Hepatocyte (in vitro differentiated cells): Measurements from ENCODE around the gene DIABLO. TPM values are rescaled to one million over a fixed set of nuclear protein-coding genes. Genes with fewer than 3 reads are reported as not detected.

Experiments used
- DNase-seq: peaks from one replicate; pipeline ENCODE4 v3.0.0-alpha.2; 2016; ENCODE audit warnings: low spot score
- H2AFZ ChIP-seq: fragments of 200-600 bp; sonication (generic); 2 replicates; pipeline ENCODE4 v1.6.0; 2016; ENCODE audit warnings: antibody characterized with exemption, mild to moderate bottlenecking
- H3K27ac ChIP-seq: fragments of 200-600 bp; sonication (generic); 2 replicates; pipeline ENCODE4 v1.5.1; 2016; ENCODE audit warnings: mild to moderate bottlenecking
- H3K27me3 ChIP-seq: fragments of 200-600 bp; sonication (generic); 2 replicates; pipeline ENCODE4 v1.6.1; 2016
- H3K36me3 ChIP-seq: fragments of 200-600 bp; sonication (generic); replicated peaks from 2 replicates; pipeline ENCODE4 v1.5.1; 2016; ENCODE audit warnings: low read depth; ENCODE audit not compliant: insufficient read depth
- H3K4me1 ChIP-seq: fragments of 200-600 bp; sonication (generic); 2 replicates; pipeline ENCODE4 v1.5.1; 2016; ENCODE audit warnings: mild to moderate bottlenecking, moderate library complexity; ENCODE audit not compliant: insufficient read depth
- H3K4me2 ChIP-seq: fragments of 200-600 bp; sonication (generic); 2 replicates; pipeline ENCODE4 v1.6.0; 2016
- H3K4me3 ChIP-seq: fragments of 200-600 bp; sonication (generic); 2 replicates; pipeline ENCODE4 v1.5.1; 2016; ENCODE audit warnings: mild to moderate bottlenecking
- H3K79me2 ChIP-seq: fragments of 200-600 bp; sonication (generic); 2 replicates; pipeline ENCODE4 v1.6.0; 2017; ENCODE audit warnings: mild to moderate bottlenecking
- H3K9me2 ChIP-seq: fragments of 200-600 bp; sonication (generic); replicated peaks from 2 replicates; pipeline ENCODE4 v1.6.0; 2017; ENCODE audit warnings: mild to moderate bottlenecking; ENCODE audit not compliant: insufficient read depth
- H3K9me3 ChIP-seq: fragments of 200-600 bp; sonication (generic); 2 replicates; pipeline ENCODE4 v1.5.1; 2016; ENCODE audit warnings: low read depth, mild to moderate bottlenecking
- H4K20me1 ChIP-seq: fragments of 200-600 bp; sonication (generic); 2 replicates; pipeline ENCODE4 v1.6.0; 2016; ENCODE audit warnings: mild to moderate bottlenecking; ENCODE audit not compliant: insufficient read depth, poor library complexity, severe bottlenecking
- CTCF ChIP-seq: fragments of 200-600 bp; sonication (generic); IDR thresholded peaks from 2 replicates; pipeline ENCODE4 v1.5.1; 2016; ENCODE audit warnings: antibody characterized with exemption, mild to moderate bottlenecking; ENCODE audit not compliant: poor library complexity
- EZH2 ChIP-seq: fragments of 200-600 bp; sonication (generic); IDR thresholded peaks from 2 replicates; pipeline ENCODE4 v1.6.1; 2016; ENCODE audit warnings: antibody characterized with exemption, mild to moderate bottlenecking, borderline replicate concordance
- EZH2phosphoT487 ChIP-seq: fragments of 200-600 bp; sonication (generic); IDR thresholded peaks from one replicate; pipeline ENCODE4 v1.6.1; 2018; ENCODE audit warnings: antibody characterized with exemption, mild to moderate bottlenecking, low read depth, moderate library complexity; ENCODE audit not compliant: unreplicated experiment, severe bottlenecking
- WGBS: methylation state at CpG from one replicate; pipeline ENCODE4 v1.1.6; 2016; ENCODE audit warnings: low lambda C conversion rate; ENCODE audit errors: missing lambda C conversion rate; 5-methylcytosine and 5-hydroxymethylcytosine counted together
- polyA plus RNA-seq: library from polyadenylated mRNA; unstranded; fragments of >200 nt; fragmentation: Nextera tagmentation; extraction: Ambion mirVana; gene quantifications from 2 replicates; pipeline ENCODE4 v1.2.1, GENCODE V29; 2016
- total RNA-seq: library from RNA; depleted of rRNA; stranded (reverse); fragments of >200 nt; gene quantifications from 2 replicates; pipeline ENCODE4 v1.2.3, GENCODE V29; 2014

The DIABLO gene
- total and polyA plus RNA-seq, 2 experiments from 2014 or later: 77.4 to 96.5 TPM

- Histone ChIP-seq H3K79me2 (no peaks in the 10 kb centered on the region), H3K27me3 (no peaks in the 10 kb centered on the region), H3K4me2 (no peak overlapping the region), H3K4me1 (no peaks in the 10 kb centered on the region), H3K9me3 (no peaks in the 10 kb centered on the region), H4K20me1 (no peaks in the 10 kb centered on the region), H3K4me3 (no peak overlapping the region), H3K36me3 (no peaks in the 10 kb centered on the region), H3K27ac (no peak overlapping the region), H2AFZ (no peak overlapping the region), H3K9me2 (no peaks in the 10 kb centered on the region)
- no peak for TF ChIP-seq EZH2
- TF ChIP-seq CTCF: no peak
- TF ChIP-seq EZH2phosphoT487: no peak
- DNase-seq: no peak
- WGBS: 97% methylated on average over 8 of the region's 8 CpGs
Measured at GRCh38 chr12:122250536-122250935, 24.7 kb upstream of the DIABLO start.

GRCh38 chr12:122250047-122250446 lies 24.2 kb upstream of the DIABLO start:
- Histone ChIP-seq H3K9me3 (no peaks in the 10 kb centered on the region), H2AFZ (no peak overlapping the region), H3K27me3 (no peaks in the 10 kb centered on the region), H3K36me3 (no peaks in the 10 kb centered on the region), H3K79me2 (no peaks in the 10 kb centered on the region), H3K4me3 (no peak overlapping the region), H3K4me1 (no peaks in the 10 kb centered on the region), H3K27ac (no peak overlapping the region), H3K9me2 (no peaks in the 10 kb centered on the region), H3K4me2 (no peak overlapping the region), H4K20me1 (no peaks in the 10 kb centered on the region)
- no peak for TF ChIP-seq EZH2
- 95% methylated on average over 6 of the region's 6 CpGs for WGBS
- DNase-seq: no peak

GRCh38 chr12:122245553-122245952 lies 19.7 kb upstream of the DIABLO start:
- Histone ChIP-seq H2AFZ (no peak overlapping the region), H3K79me2 (no peaks in the 10 kb centered on the region), H3K27ac (no peak overlapping the region), H3K9me3 (no peaks in the 10 kb centered on the region), H3K4me2 (no peak overlapping the region), H3K36me3 (no peaks in the 10 kb centered on the region), H3K4me3 (no peak overlapping the region), H4K20me1 (no peaks in the 10 kb centered on the region), H3K27me3 (no peaks in the 10 kb centered on the region), H3K9me2 (no peaks in the 10 kb centered on the region), H3K4me1 (no peaks in the 10 kb centered on the region)
- WGBS: 100% methylated on average over 1 of the region's 1 CpG
- TF ChIP-seq CTCF: no peak
- no peak for TF ChIP-seq EZH2
- TF ChIP-seq EZH2phosphoT487: no peak
- DNase-seq: no peak

GRCh38 chr12:122244565-122245371 lies 18.9 kb upstream of the DIABLO start:
- Histone ChIP-seq H3K9me2 (no peaks in the 10 kb centered on the region), H3K79me2 (no peaks in the 10 kb centered on the region), H2AFZ (no peak overlapping the region), H3K27ac (no peak overlapping the region), H3K4me2 (no peak overlapping the region), H3K4me3 (no peak overlapping the region), H4K20me1 (no peaks in the 10 kb centered on the region), H3K36me3 (no peaks in the 10 kb centered on the region), H3K27me3 (no peaks in the 10 kb centered on the region), H3K9me3 (no peaks in the 10 kb centered on the region), H3K4me1 (no peaks in the 10 kb centered on the region)
- DNase-seq: no peak
- TF ChIP-seq EZH2 (no peak), CTCF (no peak), EZH2phosphoT487 (no peak)
- 88% methylated on average over 11 of the region's 11 CpGs for WGBS
